ENCODE results near the gene MCRIP2. TPM values are rescaled to one million over a fixed set of nuclear protein-coding genes. Genes with fewer than 3 reads are reported as not detected.

Gene MCRIP2
- total and polyA plus RNA-seq, 9 of the 15 experiments (the other 6 are each of a cell fraction or from before 2014, with no cell fraction given) = 0.80 to 120 (median 35.2) TPM

DNA sequence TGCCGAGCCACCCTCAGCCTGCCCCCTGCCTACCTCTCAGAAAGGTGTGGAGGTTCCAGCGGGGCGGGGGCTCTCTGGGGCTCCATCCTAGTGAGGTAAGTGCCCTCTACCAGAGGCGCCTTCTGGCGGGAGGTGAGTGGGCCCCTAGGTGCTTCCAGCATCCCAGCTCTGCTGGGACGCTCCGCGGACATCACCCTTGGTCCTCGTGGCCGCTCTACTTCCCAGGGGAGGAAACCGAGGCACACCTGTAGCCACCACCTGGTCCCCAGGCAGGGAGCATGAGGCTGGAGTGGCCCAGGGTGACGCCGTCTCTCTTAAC lies 1.4 kb downstream of the MCRIP2 start:
- 26% methylated on average over 11 of the region's 13 CpGs for WGBS (ENCODE audit: insufficient coverage, low coverage, missing lambda C conversion rate)
- Histone ChIP-seq H3K4me3 (peak overlapping the region; percentile 89), H3K9ac (ENCODE audit: insufficient read depth in 1 of 2, low read depth in 2 of 2, low read length in 2 of 2) (peak overlapping the region; percentile 91 to 99), H3K9me3 (replicated peaks; ENCODE audit: control insufficient read depth, insufficient read depth, low read depth, low read length) (no peaks in the 10 kb centered on the region), H3K27ac (ENCODE audit: extremely low read depth, low read depth, low read length) (peak overlapping the region; percentile 94), H3K4me1 (replicated peaks in 1 of 2; ENCODE audit: control insufficient read depth in 2 of 2, insufficient read depth in 2 of 2, low read length in 2 of 2) (peaks cover 7 to 83% of the 10 kb centered on the region in 2 experiments; a peak in 3 of 5 replicates), H2AFZ (ENCODE audit: low read depth, low read length) (no peak overlapping the region), H3K36me3 (ENCODE audit: control insufficient read depth, insufficient read depth, low read length) (peaks cover 45% of the 10 kb centered on the region; the same call in 2 of the 3 replicates), H3K27me3 (ENCODE audit: control insufficient read depth in 2 of 2, insufficient read depth in 2 of 2, low read length in 2 of 2) (no peaks in the 10 kb centered on the region), H3K4me2 (ENCODE audit: insufficient read depth, low read length) (peak overlapping the region; percentile 92), H3K79me2 (ENCODE audit: control insufficient read depth, insufficient read depth, low read length) (peaks cover 59% of the 10 kb centered on the region), H4K20me1 (replicated peaks; ENCODE audit: control insufficient read depth, insufficient read depth, low read length) (no peaks in the 10 kb centered on the region), H3K9me1 (ENCODE audit: control insufficient read depth, insufficient read depth, low read length) (no peaks in the 10 kb centered on the region)
- in situ Hi-C loops (cut with MboI) (no loop called here), intact Hi-C loops (cut with micrococcal nuclease) (no loop called here)
- FAIRE-seq (peak; percentile 46), ATAC-seq (peak; percentile 2; the same call in 2 of the 3 replicates), DNase-seq (ENCODE audit: extremely low read depth in 1 of 4, low spot score in 3 of 4) (peak in 2 of 4 experiments; percentile 40 to 47)
- TF ChIP-seq ZNF384 (IDR thresholded peaks at IDR 0.05; ENCODE audit: low read depth, low read length) (no peak), XRCC5 (IDR thresholded peaks at IDR 0.05; ENCODE audit: low read depth, low read length) (no peak), SETDB1 (IDR thresholded peaks at IDR 0.05; ENCODE audit: low read length) (no peak), SAFB (IDR thresholded peaks at IDR 0.05; ENCODE audit: borderline replicate concordance, low read depth, low read length) (no peak)
- ChIA-PET POLR2A (interaction anchor here (0.6 to 2.3 kb wide), 7 partner anchors 8 to 77 kb away, joined by 3 to 13 read pairs (median 4); partner anchors contain the start of gene NHLRC4), CTCF (ENCODE audit: low intra/inter-chr PET ratio) (no interaction called here)
- BruUV-seq (replicated peaks) = no TSS peak

- Histone ChIP-seq H3K9me3 (replicated peaks; ENCODE audit: control insufficient read depth, insufficient read depth, low read depth, low read length) (no peaks in the 10 kb centered on the region), H3K4me2 (ENCODE audit: insufficient read depth, low read length) (no peak overlapping the region), H4K20me1 (replicated peaks; ENCODE audit: control insufficient read depth, insufficient read depth, low read length) (no peaks in the 10 kb centered on the region), H3K79me2 (ENCODE audit: control insufficient read depth, insufficient read depth, low read length) (peaks cover 59% of the 10 kb centered on the region), H3K27ac (ENCODE audit: extremely low read depth, low read depth, low read length) (no peak overlapping the region; the same call in 2 of the 3 replicates), H3K9me1 (ENCODE audit: control insufficient read depth, insufficient read depth, low read length) (no peaks in the 10 kb centered on the region), H3K9ac (ENCODE audit: insufficient read depth in 1 of 2, low read depth in 2 of 2, low read length in 2 of 2) (no peak overlapping the region; a peak in 1 of 4 replicates), H3K4me3 (no peak overlapping the region), H3K27me3 (ENCODE audit: control insufficient read depth in 2 of 2, insufficient read depth in 2 of 2, low read length in 2 of 2) (no peaks in the 10 kb centered on the region), H3K4me1 (replicated peaks in 1 of 2; ENCODE audit: control insufficient read depth in 2 of 2, insufficient read depth in 2 of 2, low read length in 2 of 2) (peaks cover 7 to 86% of the 10 kb centered on the region in 2 experiments; a peak in 3 of 5 replicates), H2AFZ (ENCODE audit: low read depth, low read length) (no peak overlapping the region), H3K36me3 (ENCODE audit: control insufficient read depth, insufficient read depth, low read length) (peaks cover 51% of the 10 kb centered on the region; the same call in 2 of the 3 replicates)
- WGBS (ENCODE audit: insufficient coverage, low coverage, missing lambda C conversion rate) = 95% methylated on average over 9 of the region's 12 CpGs
- POLR2A ChIA-PET = no interaction called here
- no TSS peak for BruUV-seq (replicated peaks)
- in situ Hi-C loops (cut with MboI) = no loop called here
- FAIRE-seq = no peak
- no peak for ATAC-seq
- intact Hi-C loops (cut with micrococcal nuclease) = no loop called here
- CTCF ChIA-PET (ENCODE audit: low intra/inter-chr PET ratio) = no interaction called here
- DNase-seq (ENCODE audit: extremely low read depth in 1 of 4, low spot score in 3 of 4) = no peak
- TF ChIP-seq ZNF785 (CRISPR knock-in tag; IDR thresholded peaks at IDR 0.05) = no peak
- no peak for TF ChIP-seq ZNF324 (CRISPR knock-in tag; IDR thresholded peaks at IDR 0.05)
- TF ChIP-seq KLF1 (tag; IDR thresholded peaks at IDR 0.05) = no peak
- TF ChIP-seq GTF2E2 (tag; IDR thresholded peaks at IDR 0.05) = no peak
- no peak for TF ChIP-seq XRCC4 (IDR thresholded peaks at IDR 0.05; ENCODE audit: extremely low read depth, insufficient read depth, insufficient read length)
- TF ChIP-seq, protein P1, sequence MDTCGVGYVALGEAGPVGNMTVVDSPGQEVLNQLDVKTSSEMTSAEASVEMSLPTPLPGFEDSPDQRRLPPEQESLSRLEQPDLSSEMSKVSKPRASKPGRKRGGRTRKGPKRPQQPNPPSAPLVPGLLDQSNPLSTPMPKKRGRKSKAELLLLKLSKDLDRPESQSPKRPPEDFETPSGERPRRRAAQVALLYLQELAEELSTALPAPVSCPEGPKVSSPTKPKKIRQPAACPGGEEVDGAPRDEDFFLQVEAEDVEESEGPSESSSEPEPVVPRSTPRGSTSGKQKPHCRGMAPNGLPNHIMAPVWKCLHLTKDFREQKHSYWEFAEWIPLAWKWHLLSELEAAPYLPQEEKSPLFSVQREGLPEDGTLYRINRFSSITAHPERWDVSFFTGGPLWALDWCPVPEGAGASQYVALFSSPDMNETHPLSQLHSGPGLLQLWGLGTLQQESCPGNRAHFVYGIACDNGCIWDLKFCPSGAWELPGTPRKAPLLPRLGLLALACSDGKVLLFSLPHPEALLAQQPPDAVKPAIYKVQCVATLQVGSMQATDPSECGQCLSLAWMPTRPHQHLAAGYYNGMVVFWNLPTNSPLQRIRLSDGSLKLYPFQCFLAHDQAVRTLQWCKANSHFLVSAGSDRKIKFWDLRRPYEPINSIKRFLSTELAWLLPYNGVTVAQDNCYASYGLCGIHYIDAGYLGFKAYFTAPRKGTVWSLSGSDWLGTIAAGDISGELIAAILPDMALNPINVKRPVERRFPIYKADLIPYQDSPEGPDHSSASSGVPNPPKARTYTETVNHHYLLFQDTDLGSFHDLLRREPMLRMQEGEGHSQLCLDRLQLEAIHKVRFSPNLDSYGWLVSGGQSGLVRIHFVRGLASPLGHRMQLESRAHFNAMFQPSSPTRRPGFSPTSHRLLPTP (IDR thresholded peaks at IDR 0.05; ENCODE audit: borderline replicate concordance, extremely low read depth, insufficient read length) = no peak
- TF ChIP-seq HLTF (IDR thresholded peaks at IDR 0.05) = no peak
- no peak for TF ChIP-seq ZNF444 (CRISPR knock-in tag; IDR thresholded peaks at IDR 0.05)
- no peak for TF ChIP-seq PHF20 (IDR thresholded peaks at IDR 0.05; ENCODE audit: partially characterized antibody)
- TF ChIP-seq, protein P2, sequence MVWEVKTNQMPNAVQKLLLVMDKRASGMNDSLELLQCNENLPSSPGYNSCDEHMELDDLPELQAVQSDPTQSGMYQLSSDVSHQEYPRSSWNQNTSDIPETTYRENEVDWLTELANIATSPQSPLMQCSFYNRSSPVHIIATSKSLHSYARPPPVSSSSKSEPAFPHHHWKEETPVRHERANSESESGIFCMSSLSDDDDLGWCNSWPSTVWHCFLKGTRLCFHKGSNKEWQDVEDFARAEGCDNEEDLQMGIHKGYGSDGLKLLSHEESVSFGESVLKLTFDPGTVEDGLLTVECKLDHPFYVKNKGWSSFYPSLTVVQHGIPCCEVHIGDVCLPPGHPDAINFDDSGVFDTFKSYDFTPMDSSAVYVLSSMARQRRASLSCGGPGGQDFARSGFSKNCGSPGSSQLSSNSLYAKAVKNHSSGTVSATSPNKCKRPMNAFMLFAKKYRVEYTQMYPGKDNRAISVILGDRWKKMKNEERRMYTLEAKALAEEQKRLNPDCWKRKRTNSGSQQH (CRISPR knock-in tag; IDR thresholded peaks at IDR 0.05) = no peak
Measured at GRCh38 chr16:644556-644955, 2.9 kb downstream of the MCRIP2 start.
